GM18502 (cell line): ENCODE data around the gene SLC6A7.

Source experiments
- ATAC-seq: cut with Tn5 transposase; IDR thresholded peaks from one replicate; pipeline ENCODE4 v1.9.1; 2021; ENCODE audit warnings: mild to moderate bottlenecking; ENCODE audit not compliant: unreplicated experiment, poor library complexity

The SLC6A7 gene

DNA sequence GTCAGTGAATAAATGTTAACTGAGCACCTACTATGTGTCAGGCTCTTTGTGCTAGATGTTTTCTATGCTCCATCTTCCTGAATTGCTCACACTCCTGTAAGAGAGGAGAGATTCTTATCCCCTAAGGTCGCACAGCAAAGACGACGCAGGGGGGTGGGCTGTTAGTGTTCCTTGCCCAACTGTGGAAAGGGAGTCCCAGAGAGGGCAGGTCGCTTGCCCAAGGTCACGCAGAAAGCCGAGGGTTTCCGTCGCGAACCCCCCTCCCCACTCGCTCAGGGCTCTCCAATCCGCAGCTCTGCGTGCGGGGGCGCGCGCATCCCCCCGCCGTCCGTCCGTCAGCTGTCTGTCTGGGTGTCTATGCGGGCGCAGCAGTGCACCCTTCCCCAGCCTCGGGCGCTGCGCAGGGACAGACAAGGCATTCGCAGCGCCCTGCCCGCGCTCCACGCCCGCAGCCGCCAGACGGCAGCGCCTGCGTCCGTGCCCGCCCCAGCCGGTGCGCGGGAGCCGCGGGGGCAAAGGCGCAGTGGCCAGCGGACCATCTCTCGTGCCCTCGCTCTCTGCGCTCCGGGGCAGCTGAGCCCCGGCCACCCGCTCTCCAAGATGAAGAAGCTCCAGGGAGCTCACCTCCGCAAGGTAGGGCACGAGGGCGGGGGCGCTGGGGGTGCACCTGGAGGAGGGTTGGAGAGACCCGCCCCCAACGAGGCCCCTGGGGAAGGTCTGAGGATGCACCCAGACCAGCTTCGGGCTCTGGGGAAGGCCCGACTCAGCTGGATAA, at the start of gene SLC6A7:
Gene SLC6A7, plus strand, starts transcription at position 335 of the 775 bp plus-strand sequence. Its CDS starts 266 bp downstream, at position 601.
- no peak for ATAC-seq

DNA sequence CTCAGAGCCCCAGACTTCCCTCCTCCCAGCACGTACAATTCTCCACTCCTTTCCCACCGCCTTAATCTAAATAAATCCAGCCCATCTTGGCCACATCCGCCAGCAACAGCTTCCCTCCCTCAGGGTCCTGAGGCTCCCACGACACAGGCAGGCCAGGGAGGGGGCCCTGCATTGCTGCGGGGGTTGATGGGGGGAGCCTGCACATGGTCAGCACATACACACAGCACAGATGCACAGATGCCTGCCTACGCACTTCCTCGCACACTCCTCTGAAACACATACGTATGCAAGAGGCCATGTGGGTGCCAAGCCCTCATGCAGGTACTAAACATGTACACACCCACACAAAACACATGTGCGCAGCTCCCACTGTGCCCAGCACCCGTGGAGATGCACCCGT, 49.0 kb upstream of the SLC6A7 start:
- ATAC-seq, result no peak

DNA sequence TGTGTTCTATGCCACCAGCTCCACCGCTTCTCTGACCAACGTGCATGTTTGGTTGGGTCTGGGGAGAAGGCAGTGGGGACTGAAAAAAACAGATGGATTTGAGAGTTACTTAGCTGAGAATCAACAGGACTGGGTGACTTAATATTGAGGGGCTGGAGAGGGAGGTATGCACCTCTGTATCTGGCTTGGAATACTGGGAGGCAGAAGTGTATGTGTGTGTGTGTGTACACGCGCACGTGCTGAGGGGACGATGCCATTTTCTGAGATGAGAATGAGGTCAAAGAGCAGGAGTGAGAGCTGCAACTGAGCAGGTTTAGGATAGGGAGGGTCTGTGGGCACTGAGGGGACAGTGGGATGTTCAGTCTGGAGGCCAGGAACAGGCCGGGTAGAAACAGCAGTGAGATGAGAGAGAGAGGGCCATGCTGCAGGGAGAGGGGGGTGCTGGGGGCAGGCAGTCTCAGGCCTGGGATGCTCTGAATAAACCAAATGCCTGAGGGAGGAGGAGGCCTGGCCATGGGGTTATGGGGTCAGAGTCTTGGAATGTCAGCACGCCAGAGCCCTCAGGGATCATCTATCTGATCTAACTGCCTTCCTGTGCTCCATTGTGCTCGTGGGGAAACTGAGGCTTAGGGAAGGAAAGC, 48.2 kb upstream of the SLC6A7 start:
- no peak for ATAC-seq

DNA sequence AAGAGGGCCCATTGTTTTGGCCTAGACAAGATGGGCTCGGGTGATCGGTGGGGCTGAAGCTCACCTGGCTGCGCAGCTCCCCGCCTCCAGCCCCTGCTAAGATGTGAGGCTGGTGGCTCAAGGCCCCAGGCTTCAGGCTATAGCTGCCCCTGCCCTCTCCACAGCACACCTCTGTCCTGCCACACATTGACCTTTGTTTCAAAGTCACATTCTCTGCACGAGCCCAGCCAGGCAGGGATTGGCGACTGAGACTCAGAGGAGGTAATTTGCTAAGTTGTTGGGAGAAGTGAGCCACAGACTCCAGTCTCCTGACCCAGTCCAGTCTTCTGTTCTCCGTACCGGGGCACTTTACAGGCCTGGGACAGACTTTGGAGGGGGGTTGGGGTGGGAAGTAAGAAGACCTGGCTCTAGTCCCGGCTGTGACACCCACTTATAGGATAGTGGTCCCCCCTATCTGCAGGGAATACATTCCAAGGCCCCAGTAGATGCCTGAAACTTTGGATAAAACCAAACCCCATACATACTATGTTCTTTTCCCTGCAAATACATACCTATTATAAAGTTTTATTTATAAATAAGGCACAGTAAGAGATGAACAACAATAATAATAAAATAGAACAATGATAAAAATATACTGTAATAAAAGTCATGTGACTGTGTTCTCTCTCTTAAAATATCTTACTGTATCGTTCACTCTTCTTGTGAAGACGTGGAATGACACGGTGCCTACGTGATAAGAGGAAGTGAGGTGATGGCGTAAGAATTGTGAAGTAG, 47.5 kb upstream of the SLC6A7 start:
- no peak for ATAC-seq

DNA sequence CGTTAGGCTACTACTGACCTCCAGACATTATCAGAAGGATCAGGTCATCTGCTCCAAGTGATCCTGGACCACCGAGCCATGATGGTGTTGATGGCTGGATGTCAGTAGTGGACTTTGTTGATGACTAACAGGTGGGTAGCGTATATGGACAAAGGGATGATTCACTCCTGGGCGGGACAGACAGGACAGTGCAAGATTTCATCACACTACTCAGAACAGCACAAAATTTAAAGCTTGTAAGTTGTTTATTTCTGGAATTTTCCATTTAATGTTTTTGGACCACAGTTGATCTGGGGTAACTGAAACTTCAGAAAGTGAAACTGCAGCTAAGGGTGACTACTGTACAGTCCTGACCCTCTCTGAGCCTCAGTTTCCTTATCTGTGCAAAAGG, 46.9 kb upstream of the SLC6A7 start:
- ATAC-seq, result no peak

DNA sequence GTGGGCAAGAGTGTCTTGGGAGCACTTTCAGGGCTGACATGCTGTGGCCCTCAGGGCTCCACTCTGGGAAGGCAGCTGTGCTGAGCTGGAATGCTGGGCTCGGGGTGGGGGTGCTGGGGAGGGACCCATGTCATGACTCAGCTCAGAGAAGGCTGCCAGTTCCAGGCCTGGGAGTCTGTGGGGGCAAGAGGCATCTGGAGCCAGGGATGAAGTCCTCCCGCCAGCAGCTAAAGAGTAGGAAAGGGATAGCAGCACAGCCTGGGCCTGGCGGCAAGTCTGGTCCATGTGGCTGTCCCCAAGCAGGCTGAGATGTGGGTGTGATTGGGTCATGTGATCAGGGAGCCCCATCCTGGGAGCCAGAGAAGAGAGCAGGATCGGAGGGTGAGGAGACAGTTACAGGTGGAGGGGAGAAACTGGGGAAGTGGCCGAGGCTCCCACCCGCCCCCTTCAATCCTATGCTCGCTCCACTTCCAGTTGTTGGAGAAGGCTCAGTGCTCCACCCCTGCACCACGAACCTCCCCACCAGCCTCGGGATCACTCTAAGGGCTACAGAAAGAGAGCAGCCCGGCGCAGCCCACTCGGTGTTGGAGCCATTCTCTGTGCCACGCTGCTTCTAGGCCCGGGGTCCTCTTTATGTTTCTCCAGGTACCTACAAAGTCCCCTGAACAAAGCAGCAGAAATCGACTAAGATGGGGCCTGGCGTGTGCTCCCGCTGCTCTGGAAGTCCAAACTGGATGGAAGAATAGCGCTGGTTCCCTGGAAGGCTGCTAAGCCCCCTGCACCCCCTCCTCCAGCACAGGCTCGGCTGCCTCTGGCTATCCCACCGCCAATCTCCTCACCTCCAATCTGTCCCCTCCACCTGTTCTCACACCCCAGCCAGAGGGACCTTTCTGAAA, 46.3 kb upstream of the SLC6A7 start:
- ATAC-seq, result no peak

DNA sequence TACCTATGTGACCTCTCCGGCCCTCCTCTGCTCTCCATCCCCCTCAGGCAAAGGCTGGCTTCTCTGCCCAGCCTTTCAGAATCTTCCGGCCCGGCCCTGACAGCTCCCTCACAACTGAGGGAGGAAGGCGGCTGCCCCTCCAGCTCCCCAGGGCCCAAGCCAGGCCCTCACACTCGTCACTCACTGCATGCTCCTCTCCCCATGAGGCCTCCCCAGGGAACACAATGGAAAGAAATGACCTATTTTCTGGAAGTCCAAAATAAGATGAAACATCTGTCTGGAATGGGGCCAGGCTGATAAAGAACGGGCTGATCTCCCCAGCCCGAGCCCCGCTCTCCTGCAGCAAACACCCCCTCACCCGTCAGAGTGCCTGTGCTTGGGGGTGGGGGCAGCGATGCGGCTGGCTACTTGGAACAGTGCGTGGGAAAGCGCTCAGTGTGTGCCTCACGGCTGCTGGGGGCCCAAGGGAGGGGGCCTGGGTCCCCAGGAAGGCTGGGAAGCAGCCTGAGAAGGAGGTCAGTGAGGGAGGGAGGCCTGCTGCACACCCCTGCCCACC, 45.5 kb upstream of the SLC6A7 start:
- ATAC-seq, result no peak

DNA sequence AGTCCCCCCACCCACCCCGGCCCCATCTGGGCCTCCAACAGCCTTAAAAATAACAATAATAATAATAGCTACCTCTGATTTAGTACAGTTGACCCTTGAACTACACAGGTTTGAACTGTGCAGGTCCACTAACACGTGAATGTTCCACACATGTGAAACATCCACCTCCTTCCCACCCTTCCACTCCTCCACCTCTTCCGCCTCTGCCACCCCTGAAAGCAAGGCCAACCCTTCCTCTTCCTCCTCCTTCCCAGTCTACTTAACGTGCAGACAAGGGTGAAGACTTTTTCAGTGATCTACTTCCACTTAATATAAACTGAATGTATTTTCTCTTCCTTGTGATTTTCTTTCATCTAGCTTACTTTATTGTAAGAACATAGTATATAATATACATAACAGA, 45.0 kb upstream of the SLC6A7 start:
- ATAC-seq, result no peak

DNA sequence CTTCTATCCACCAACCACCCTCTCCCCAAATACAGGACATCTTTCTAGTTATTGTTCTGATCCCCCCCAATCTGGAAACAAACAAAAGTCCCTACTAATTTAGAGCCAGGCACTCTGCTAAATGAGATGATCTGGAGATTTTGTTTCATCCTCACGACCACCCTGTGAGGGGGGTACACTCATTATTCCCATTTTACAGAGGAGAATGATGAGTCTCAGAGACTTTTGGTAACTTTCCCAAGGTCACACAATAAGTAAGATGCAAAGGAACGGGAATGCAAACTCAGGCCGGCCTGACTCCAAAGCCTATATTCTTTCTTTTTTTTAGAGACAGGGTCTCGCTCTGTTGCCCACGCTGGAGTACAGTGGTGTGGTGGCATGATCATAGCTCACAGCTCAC, 43.6 kb upstream of the SLC6A7 start:
- ATAC-seq, result no peak

DNA sequence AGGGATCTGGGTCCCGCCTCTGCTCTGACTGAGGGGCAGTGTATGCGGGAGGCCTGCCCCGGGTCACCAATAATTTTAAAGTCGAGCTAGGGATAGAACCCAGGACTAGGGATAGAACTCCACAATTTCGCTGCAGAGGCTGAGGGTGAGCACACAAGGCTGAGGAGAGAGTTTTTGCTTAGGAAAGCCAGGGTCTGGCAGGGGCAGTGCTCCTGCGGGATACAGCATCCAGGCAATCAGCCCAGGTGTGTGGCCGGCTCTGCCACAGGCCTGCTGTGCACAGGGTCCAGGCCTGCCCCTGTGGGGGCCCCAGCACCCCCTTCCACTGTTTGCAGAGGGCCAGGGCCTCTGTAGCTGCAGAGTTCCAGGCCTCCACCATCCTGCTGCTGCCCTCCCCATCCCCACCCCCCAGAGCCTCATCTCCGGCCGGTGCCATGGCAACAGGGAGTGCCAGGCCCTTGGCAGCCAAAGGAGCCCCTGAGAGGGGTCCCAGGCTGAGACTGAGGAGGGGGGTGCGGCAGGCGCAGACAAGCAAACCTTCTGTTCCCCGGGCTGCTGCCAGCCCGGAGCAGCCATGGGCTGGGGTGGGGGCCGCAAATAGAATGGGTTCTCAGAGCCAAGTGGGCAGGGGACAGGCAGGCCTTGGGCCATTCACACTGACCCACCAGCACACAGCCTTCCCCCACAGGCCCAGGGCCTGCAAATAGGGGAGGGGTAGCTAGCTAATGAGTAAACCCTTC, 42.8 kb upstream of the SLC6A7 start:
- no peak for ATAC-seq

DNA sequence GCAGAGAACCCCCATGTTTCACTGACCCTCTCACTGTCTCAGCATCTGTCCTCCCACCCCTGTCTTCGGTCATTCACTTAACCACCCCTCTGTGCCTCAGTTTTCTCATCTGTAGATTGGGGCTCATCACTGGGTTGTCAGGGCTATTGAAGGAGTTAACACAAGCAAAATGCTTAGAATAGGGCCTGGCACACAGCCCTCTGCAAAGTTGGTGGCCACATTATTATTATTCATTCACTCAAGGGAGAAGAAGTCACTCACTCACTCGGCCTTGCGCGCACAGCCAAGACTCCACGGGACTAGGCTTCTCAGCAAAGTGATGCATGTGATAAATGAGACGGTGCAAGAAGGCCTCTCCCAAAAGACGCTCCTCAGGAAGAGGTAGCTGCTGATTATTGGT, 42.2 kb upstream of the SLC6A7 start:
- ATAC-seq, result no peak

DNA sequence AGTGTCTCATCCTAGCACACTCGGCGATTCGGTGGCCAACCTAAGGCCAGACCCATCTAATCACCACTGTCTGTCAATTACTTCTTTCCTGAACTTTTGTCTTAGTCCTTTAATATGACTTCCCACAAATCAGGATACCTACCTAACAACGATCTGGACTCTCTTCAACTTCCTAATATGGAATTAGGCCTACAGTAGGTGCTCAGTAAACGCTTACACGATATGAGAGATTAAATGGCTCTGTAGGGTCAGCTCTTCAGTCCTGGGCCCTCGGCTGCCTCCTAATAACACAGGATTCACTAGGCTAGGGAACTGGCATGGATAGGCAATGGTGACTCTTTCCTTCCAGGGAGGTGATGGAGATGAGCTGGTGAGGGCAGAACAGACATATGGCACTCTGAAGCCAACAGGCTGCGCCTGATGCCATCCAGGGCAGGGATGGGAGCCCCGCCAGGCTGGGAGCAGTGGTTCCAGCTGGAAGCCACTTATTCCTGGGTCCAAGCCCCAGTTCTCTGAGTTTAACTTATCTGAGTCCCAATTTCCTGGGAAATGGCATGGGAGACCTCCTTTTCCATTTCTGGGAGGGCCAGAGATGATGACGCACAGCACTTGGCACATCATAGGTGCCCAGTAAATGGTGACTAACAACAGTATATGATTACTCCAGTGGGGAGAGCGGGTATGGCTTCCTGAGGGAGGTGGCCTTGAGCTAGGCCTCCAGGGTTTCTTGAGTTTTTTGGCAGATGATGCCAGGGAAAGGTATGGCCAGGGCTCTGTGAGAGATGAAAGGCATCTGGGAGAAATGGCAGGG, 41.5 kb upstream of the SLC6A7 start:
- no peak for ATAC-seq

DNA sequence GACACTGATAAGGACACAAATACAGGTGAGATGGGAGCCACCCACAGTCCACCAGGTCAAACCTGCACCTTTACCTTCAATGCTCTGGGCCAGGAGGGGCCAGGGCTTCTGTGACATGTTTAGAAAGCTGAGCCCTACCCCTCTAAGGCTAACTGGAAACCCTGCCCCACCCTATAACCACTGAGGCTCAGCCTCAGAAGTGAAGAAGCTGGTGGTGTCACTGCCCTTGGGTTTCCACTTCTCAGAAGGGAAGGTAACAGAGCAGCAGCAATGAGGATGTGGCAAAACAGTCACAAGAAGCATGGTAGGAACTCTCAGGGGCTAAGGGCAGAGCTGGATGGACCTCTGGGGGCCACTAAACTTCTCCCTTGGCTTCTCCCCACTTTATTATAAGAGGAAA, 40.2 kb upstream of the SLC6A7 start:
- ATAC-seq, result no peak

DNA sequence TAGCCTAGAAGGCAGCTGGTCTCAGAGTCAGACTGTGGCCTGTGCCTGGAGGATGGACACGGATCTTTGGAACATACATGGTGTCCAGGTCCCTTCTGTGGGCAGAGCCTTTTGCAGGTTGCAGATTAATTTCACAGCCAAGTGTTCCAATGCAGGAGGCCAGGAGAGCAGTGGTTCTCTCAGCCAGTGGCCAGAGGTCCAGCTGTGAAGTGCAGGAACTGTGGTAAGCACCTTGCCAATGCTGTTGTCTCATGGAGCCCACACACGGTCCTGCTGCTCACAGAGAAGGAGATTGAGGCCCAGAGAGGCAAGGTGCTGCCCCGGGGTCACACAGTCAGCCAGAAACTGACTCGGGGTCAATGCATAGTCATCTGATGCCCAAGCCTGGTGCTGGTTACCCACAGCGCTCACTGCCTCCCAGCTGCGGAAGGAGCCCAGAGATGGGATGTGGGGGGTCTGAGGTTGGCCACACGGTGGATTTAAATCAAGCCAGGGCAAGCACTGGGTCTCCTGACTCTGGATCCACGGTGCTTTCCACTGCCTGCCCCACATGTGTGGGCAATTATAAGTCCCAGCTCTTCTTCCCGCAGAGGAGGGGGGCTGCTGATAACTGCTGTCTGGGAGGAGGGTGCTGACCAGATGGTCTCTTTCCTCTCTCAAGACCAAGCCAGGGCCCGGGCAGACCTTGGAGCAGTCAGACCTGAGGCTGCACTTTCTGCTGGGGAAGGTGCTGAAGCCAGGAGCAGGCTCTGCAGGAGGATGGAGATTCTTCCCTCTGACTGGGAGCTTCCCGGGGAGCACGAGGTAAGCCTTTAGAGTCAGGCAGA, 37.0 kb upstream of the SLC6A7 start:
- no peak for ATAC-seq

DNA sequence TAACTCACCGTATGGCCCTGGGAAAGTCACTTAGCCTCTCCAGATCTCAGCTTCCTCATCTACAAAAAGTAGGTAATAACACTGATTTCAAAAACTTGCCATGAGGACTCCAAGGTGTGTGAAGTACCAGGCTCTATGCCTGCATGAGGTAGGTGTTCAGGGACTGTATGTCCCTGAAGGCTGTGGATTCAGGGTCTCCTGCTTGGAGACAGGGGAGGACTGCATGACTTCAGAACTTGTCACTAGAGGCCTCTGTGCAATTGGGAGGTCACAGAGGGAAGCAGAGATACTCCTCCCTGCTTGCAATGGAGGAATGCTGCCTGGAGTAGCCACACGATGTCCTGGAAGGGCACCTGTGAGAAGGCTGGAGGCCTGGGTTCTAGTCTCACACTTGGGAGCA, 36.4 kb upstream of the SLC6A7 start:
- ATAC-seq, result no peak

DNA sequence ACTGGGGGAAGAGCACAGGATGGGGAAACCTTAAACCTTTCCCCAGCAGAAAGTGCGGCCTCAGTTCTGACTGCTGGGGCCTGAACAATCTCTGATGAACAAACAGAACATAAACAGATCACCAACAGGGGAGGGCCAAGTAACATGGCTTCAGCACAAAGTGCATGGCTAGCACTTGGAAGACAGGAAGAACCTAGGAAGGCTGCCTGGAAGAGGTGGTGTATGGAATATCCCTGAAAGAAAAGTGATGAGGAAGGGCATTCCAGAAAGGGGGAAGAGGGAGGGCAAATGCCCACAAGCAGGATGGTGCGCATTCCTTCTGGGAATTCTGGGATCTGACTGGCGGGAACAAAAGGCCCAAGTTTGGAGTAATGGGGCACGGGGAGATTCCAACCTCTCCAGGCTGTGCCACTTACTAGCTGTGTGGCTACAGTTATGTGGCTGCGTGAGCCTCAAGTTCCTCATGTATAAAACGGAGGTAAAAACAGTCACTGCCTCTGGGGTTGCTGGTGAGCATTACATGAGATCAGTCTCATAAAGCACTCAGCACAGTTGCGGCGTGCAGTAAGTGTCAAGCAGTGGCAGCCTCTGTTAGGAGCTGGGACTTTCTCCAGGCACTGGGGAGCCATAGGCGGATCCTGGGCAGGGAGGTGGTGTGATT, 35.8 kb upstream of the SLC6A7 start:
- ATAC-seq, result peak; percentile 50

DNA sequence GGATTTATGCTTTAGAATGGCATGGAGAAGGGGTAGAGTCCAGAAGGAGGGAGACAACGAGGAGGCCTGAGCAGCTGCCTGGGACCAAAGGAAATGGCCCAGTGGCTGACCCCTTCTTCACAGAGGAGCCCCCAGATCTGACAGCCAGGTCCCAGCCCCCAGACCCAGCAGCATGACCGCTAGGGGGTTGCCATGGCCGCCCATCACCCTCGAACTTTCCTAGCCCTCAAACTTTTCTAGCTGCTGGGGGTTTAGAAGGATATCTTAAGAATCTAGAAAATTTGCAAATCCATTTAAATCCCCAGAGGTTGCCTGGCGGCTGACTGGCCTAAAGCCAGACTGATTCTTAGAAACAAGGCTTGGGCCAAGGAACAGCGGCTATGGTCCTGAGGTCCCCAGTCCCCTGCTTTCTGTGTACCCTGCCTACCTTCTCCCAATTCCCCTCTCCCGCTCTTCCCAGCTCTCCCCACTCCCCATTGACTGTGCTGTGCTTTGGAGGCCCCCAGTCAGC, 35.2 kb upstream of the SLC6A7 start:
- no peak for ATAC-seq
